Sigmoid colon (tissue), 4 donors: ENCODE data around the gene ENDOV.

ENCODE experiments used
- CTCF ChIP-seq, 4 experiments: fragments of 450-650 bp in 3 of 4; fragments of 200-600 bp in 1 of 4; IDR thresholded peaks; one replicate each; pipeline ENCODE4 v1.5.1; 2016 to 2019; ENCODE audit warnings: antibody characterized with exemption in 4 of 4, mild to moderate bottlenecking in 3 of 4, moderate library complexity in 2 of 4
- EP300 ChIP-seq, 4 donors: sonication (generic); formaldehyde crosslinking; IDR thresholded peaks; one replicate each; pipeline ENCODE4 v1.6.1; 2017; ENCODE audit warnings: antibody characterized with exemption in 4 of 4
- POLR2A ChIP-seq, 2 donors: fragments of 450-650 bp; IDR thresholded peaks; one replicate each; pipeline ENCODE4 v1.6.1; 2016; ENCODE audit warnings: antibody characterized with exemption in 2 of 2, mild to moderate bottlenecking in 2 of 2, moderate library complexity in 2 of 2
- POLR2AphosphoS5 ChIP-seq, 4 donors: sonication (generic); formaldehyde crosslinking; IDR thresholded peaks; one replicate each; pipeline ENCODE4 v1.6.1; 2017; ENCODE audit warnings: antibody characterized with exemption in 4 of 4

GRCh38 chr17:80388175-80388574 lies 26.8 kb upstream of the ENDOV start:
- TF ChIP-seq POLR2A (IDR thresholded peaks at IDR 0.05), result no peak
- TF ChIP-seq CTCF (IDR thresholded peaks at IDR 0.05), result no peak
- TF ChIP-seq EP300 (IDR thresholded peaks at IDR 0.05), result no peak
- TF ChIP-seq POLR2AphosphoS5 (IDR thresholded peaks at IDR 0.05), result no peak
